HG03159 (cell line): Measurements from ENCODE around the gene ISG20L2.

Source experiments
- ATAC-seq: cut with Tn5 transposase; IDR thresholded peaks from one replicate; pipeline ENCODE4 v1.9.1; 2021; ENCODE audit warnings: mild to moderate bottlenecking, moderate library complexity; ENCODE audit not compliant: unreplicated experiment

ISG20L2 gene

GRCh38 chr1:156708218-156708661 lies 20.3 kb downstream of the ISG20L2 start:
- ATAC-seq = no peak

GRCh38 chr1:156707417-156708217 lies 20.9 kb downstream of the ISG20L2 start:
- ATAC-seq = no peak

GRCh38 chr1:156706657-156707416 lies 21.7 kb downstream of the ISG20L2 start:
- no peak for ATAC-seq

GRCh38 chr1:156705918-156706656 lies 22.5 kb downstream of the ISG20L2 start:
- ATAC-seq = no peak

GRCh38 chr1:156705321-156705917 lies 23.1 kb downstream of the ISG20L2 start, which contains the start of gene CRABP2:
Gene CRABP2 (minus strand): TSS chr1:156705583. CDS start chr1:156705446, 137 bp downstream.
- no peak for ATAC-seq

- no peak for ATAC-seq
These were observed 23.6 kb downstream of the ISG20L2 start for GRCh38 chr1:156704930-156705320.

- no peak for ATAC-seq
These were observed 24.3 kb downstream of the ISG20L2 start for GRCh38 chr1:156704166-156704711.

GRCh38 chr1:156703741-156704140 lies 24.8 kb downstream of the ISG20L2 start:
- ATAC-seq = no peak

GRCh38 chr1:156703336-156703735 lies 25.2 kb downstream of the ISG20L2 start:
- ATAC-seq = no peak

GRCh38 chr1:156700736-156701531 lies 27.6 kb downstream of the ISG20L2 start:
- no peak for ATAC-seq

GRCh38 chr1:156698995-156699394 lies 29.6 kb downstream of the ISG20L2 start:
- ATAC-seq = no peak

GRCh38 chr1:156697481-156697880 lies 31.1 kb downstream of the ISG20L2 start:
- no peak for ATAC-seq

- ATAC-seq = no peak
These were observed 31.8 kb downstream of the ISG20L2 start for GRCh38 chr1:156696755-156697154.

- ATAC-seq = no peak
These were observed 33.9 kb downstream of the ISG20L2 start for GRCh38 chr1:156694690-156694962.

- ATAC-seq = no peak
These were observed 34.5 kb downstream of the ISG20L2 start for GRCh38 chr1:156693848-156694689.

GRCh38 chr1:156692925-156693847 lies 35.4 kb downstream of the ISG20L2 start:
- no peak for ATAC-seq

- no peak for ATAC-seq
These were observed 36.1 kb downstream of the ISG20L2 start for GRCh38 chr1:156692441-156692924.
